Stimulated activated CD8-positive, alpha-beta memory T cell treated with anti-CD3 and anti-CD28 coated beads, Interleukin-4, amount 100 ng/mL, for 1 hour (primary cell): ENCODE data around the gene HOXD9.

ENCODE experiments used
- DNase-seq, 2 donors: peaks; one replicate each; pipeline ENCODE4 v3.0.0-alpha.2; 2020; ENCODE audit warnings: low read depth in 2 of 2, low spot score in 1 of 2

HOXD9 gene

DNA sequence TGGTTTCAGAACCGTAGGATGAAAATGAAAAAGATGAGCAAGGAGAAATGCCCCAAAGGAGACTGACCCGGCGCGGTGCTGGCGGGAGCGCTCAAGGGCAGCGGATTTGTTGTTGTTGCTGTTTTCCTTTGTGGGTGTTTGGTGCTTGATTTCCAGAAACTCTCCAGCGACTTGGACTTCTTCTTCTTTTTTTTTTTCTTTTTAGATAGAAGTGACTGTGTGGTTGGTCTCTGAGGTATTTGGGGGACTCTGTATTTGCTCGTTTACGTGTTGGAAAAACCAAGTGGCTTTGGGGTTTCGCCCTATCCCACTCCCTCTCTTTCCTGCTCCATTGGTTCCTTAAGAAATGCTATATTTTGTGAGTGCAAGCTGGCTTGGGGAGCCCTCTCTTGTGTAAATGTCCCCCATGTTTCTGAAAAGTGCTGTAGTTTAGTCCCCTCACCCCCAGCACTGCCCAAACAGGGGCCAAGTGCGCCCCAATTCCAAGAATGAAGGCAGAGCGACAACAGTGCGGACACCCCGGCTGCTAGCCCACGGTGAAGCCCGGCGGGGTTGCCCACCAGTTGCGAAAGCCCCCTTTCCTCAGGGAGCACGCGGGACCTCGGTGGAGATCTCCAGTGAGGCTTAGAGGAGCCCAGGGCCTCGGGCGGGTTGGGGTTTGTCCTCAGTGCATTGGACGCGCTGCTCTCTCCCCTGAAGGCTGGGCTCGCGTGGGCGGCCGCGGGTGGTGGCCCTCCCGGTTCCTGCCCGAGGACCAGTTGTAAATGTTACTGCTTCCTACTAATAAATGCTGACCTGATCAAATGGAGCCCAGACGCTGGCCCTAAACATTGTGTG lies 1.8 kb downstream of the HOXD9 start:
- no peak for DNase-seq

DNA sequence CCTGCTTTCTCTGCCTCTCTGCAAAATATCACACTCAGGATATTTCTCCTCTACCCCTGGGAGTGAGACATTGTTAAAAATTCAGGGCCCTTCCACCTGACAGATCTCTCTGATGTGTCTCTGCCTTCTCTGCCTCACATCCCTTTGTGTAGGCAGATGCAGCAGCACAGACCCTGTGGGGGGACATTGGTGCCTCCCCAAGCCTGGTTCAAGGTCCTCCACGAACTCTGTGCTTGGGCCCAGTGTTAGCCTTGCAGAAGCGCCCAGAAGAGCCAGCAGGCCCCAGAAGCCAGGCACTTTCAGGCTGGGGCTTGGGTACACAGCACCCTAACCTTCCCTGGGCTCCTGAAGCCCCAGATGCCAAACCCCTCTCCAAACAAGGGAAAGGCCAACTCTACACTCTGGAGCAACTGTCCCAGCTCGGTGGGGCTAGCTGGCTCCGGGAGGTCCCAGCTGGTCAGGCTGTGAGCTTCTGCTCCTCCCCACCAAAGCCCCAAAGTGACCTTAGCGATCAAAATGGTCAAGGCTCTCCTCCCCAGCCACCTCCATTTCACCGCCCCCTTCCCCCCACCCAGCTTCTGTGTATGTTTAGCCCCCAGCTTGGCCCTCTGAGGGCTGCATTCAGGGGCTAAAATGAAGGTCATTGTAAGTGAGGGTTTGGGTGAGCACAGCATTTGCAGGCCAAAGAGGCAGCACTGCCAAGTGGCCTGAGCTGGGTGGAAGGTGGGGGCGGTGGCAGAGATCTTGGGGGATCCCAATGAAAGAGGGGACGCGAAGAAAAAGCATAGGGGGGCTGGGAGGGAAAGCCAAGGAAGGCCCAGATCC lies 2.6 kb downstream of the HOXD9 start:
- no peak for DNase-seq

- DNase-seq = no peak
These were observed 3.2 kb downstream of the HOXD9 start for GRCh38 chr2:176125772-176126054.

- peak; percentile 47 to 57 for DNase-seq
These were observed 4.6 kb downstream of the HOXD9 start for GRCh38 chr2:176126929-176127773.

DNA sequence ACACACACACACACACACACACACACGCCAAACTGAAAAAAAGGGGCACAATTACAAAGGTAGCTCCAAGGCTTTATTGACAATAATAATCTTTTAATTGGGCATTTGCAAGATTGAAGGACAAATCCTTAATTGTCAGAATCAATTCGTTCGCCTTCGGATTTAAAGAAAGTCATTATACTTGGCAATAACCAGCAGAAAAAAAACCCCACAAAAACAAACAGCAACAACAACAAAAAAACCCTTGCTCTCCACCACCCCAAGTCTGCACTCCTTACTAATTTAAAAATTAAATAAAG lies 5.2 kb downstream of the HOXD9 start:
- no peak for DNase-seq

GRCh38 chr2:176128172-176128981 lies 5.9 kb downstream of the HOXD9 start:
- no peak for DNase-seq

DNA sequence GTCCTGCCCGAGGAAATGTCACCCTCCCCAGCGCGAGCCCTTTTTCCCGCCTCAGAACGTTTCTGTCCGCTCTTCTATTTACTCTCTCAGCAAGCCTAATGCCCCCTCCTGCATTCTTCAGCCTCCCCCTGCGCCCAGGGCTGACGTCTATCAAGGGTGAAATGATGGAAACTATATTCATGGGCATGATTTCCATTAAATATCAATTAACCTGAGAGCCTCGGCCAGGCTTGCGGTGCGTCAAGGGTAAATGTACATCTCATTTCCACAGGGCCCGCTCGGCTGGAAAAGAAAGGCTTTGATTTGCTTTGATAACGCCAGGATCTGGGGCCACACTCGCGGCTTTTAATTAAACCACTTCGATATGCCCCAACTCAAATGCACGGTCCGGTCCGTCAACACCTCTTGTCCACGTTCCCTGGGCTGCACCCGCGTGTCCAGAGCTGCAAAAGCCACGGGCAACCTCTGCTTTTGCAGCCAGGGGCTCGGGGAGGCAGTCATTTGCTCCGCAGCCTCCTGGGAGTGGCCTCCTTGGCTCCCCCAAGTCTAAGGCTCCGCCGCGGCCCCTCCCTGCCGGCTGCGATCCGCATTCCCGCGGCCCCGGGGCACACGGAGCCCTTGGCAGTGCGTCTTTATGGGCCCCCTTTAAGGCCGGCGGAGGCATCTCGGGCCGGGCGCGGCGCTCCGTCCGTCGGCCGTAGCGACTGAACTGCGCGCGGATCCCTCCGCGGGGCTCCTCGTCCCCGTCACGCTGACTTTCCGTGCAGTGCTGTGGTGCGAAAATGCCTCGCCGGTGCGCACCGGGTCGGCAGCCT lies 6.7 kb downstream of the HOXD9 start, which contains the start of gene HOXD8:
Gene HOXD8 (plus strand): TSS at position 724 of the 815 bp plus-strand sequence. CDS start 662 bp downstream, outside the sequence.
- no peak for DNase-seq

- DNase-seq = no peak
These were observed 7.3 kb downstream of the HOXD9 start for GRCh38 chr2:176129813-176130146.

DNA sequence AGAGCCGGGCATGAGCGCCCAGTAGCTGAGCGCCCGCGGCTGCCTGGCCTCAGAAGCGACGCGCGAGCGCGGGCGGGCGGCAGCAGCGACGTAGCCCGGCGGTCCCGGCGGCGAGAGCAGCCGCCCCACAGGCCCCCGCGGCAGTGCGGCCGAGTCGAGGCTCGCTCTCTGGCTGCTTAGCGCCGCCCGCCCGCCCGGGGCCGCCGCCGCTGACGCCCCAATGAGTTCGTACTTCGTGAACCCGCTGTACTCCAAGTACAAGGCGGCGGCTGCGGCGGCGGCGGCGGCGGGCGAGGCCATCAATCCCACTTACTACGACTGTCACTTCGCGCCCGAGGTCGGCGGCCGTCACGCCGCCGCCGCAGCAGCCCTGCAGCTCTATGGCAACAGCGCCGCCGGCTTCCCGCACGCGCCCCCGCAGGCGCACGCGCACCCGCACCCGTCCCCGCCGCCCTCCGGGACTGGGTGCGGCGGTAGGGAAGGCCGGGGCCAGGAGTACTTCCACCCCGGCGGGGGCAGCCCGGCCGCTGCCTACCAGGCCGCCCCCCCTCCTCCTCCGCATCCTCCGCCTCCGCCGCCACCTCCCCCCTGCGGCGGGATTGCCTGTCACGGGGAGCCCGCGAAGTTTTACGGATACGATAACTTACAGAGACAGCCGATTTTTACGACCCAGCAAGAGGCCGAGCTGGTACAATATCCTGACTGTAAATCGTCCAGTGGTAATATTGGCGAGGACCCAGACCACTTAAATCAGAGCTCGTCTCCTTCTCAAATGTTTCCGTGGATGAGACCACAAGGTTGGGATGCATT lies 7.8 kb downstream of the HOXD9 start:
- no peak for DNase-seq

DNA sequence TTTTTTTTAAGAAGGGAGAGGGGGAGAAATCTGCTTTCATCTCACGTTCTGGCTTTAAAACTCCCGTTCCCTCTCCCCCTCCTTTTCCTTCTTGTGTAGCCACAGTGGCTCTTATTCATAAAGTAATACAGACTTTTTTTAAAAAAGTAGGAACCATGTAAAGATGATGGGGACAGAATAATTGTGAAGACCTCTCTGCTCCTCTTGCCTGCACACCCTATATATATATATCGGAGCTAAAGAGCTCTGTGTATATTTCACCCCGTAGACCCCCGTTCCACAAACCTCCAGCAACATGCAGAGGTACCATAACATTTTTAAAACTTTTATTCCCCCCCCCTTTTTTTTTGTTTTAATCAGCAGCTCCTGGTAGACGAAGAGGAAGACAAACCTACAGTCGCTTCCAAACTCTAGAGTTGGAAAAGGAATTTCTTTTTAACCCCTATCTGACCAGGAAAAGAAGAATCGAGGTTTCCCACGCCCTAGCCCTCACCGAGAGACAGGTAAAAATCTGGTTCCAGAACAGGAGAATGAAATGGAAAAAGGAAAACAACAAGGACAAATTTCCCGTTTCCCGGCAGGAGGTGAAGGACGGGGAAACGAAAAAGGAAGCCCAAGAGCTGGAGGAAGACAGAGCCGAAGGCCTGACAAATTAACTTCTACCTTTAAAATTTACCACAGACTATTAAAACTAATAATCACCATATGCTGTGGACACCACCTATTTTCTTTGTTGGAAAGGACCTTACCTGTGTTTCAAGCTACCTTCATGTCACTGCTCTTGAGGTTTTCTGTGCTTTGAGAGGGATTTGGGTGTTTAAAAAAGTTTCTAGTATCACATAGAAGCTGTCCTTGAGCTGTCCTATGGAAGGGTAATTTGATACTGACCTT lies 8.7 kb downstream of the HOXD9 start:
- DNase-seq = no peak

GRCh38 chr2:176131848-176132158 lies 9.3 kb downstream of the HOXD9 start:
- DNase-seq = no peak

DNA sequence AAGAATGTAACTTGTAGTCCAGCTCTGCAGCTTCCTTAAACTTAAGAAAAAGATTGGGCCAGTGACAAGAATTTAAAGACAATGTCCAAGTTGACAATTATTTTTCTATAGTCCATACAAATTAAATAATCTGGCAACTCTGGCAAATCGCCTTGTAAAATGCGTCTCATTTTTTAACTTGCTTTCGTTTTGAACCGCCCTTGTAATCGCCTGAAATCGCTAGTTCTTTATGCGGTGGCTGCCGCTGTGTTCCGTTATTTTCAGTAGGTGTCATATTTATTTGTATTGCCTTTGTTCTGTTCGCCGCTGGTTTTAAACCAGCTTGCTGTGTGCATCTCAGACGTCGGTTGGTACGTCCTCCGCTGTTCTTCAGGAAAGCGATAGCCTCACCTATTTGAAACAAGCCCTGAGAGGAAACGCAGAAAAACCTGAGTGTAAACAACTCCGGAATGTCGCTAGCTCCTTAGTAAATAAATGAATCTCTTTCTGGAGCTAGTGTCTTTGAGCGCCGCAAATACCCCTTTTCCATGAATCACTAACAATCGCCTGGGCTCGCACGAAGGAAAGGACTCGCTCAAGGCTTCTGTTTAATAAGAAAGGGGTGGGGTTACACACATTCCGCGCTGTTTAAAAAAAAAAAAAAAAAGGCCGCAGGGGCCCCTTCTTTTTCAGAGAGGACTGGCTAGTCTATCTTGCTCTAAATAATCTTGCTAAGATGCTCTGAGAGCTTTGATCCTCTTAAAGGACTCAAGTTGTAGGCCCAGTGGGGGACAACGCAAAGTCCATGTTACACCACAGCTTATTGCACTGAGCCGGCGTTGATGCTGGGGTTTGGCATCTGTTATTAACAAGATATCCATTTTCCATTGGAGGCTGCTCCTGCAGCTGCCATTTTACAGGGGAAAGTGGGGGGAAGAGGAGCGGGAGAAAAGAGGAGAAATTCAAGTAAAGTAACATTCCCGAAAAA lies 10.0 kb downstream of the HOXD9 start:
- DNase-seq = no peak

- DNase-seq = no peak
These were observed 10.9 kb downstream of the HOXD9 start for GRCh38 chr2:176133389-176133788.

- DNase-seq = no peak
These were observed 11.5 kb downstream of the HOXD9 start for GRCh38 chr2:176134035-176134434.

DNA sequence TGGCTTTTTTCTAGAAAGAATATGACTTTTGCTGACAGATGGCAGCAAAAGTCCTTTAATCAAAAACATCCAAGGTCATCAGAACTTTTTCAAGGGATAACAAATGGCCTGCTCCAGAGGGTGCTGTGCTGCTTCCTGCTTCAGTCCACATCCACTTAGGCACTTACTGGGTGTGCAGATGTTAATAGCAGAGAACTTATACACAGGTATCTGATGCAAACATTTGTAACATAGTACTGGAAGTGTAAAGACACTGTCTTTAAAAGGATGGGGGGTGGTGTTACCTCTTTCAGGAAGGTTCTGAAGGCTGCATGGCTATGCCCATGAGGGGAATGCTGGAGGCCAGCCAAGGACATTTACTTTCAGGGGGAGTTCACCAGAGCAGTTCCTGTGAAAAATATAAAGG lies 12.5 kb downstream of the HOXD9 start:
- no peak for DNase-seq

GRCh38 chr2:176136374-176137251 lies 14.1 kb downstream of the HOXD9 start:
- DNase-seq = no peak

- DNase-seq = no peak
These were observed 14.7 kb downstream of the HOXD9 start for GRCh38 chr2:176137252-176137580.
